K562 (cell line): ENCODE data around the gene SCARF2. TPM values are rescaled to one million over a fixed set of nuclear protein-coding genes. Genes with fewer than 3 reads are reported as not detected.

Experiments used
- polyA plus RNA-seq, 8 experiments: library from polyadenylated mRNA; depleted of rRNA in 4 of 8; stranded (reverse) in 5 of 8; unstranded in 3 of 8; fragments of >200 nt; fragmentation: Nextera tagmentation in 2 of 8; fragmentation: Illumina TruSeq in 1 of 8; extraction: Ambion mirVana in 2 of 8; extraction: Trizol in 1 of 8; gene quantifications; 2 replicates each; pipeline versions ENCODE4 v1.2.1 to v1.2.3, GENCODE V29; 2011 to 2014; ENCODE audit warnings: inconsistent platforms in 1 of 8, missing spikeins in 1 of 8
- small RNA-seq: library from RNA; depleted of rRNA; stranded (forward); fragments of <200 nt; gene quantifications from one replicate; pipeline ENCODE3, GENCODE V24; 2014
- total RNA-seq, 7 experiments: library from RNA; depleted of rRNA in 6 of 7; stranded (reverse); fragments of >200 nt in 6 of 7; fragmentation: Illumina TruSeq in 2 of 7; extraction: Trizol in 2 of 7; gene quantifications; 2 replicates each; pipeline versions ENCODE4 v1.2.1 to v1.2.3, GENCODE V29; 2011 to 2021; ENCODE audit warnings: low replicate concordance in 1 of 7

Gene SCARF2
- total and polyA plus RNA-seq, 9 of the 15 experiments (the other 6 are each of a cell fraction or from before 2014, with no cell fraction given): 0.06 to 0.32 (median 0.21) TPM; not detected in 5

Small RNA genes within 50 kb of the gene (small RNA-seq; reads per million reads assigned to genes)
- gene RF00019: not detected
- gene RN7SL812P: not detected
- gene RNU6-225P: not detected
- 0.15 reads per million for gene RNY1P9

Other genes with a start within 250 kb of the SCARF2 start
- gene RTN4R, start 169.5 kb downstream of the SCARF2 start, total RNA-seq (2014; rRNA removed): 1.5 and 2.3 TPM in 2 replicates
- not detected in 2 replicates for gene RTN4R, start 169.5 kb downstream of the SCARF2 start, total RNA-seq (2014; rRNA removed; fragmentation: Illumina TruSeq; extraction: Trizol)
- 0.41 and 0.43 TPM in 2 replicates for gene RTN4R, start 169.5 kb downstream of the SCARF2 start, total RNA-seq (2015; rRNA removed; fragmentation: Illumina TruSeq; extraction: Trizol)
- 2.8 and 3.0 TPM in 2 replicates for gene RTN4R, start 169.5 kb downstream of the SCARF2 start, total RNA-seq (2021)
- 1.3 and 4.4 TPM in 2 replicates for gene RTN4R, start 169.5 kb downstream of the SCARF2 start, polyA plus RNA-seq (2011; rRNA removed)
- 0.46 TPM in 1 of 2 replicates, not detected in the other for gene RTN4R, start 169.5 kb downstream of the SCARF2 start, polyA plus RNA-seq (2014; fragmentation: Illumina TruSeq; extraction: Trizol)
- under 1 TPM in 1 of 2 experiments, not detected in 1; 0.04 TPM for gene RTN4R, start 169.5 kb downstream of the SCARF2 start, polyA plus RNA-seq (2014; fragmentation: Nextera tagmentation; extraction: Ambion mirVana)
- gene RTN4R, start 169.5 kb downstream of the SCARF2 start, polyA plus RNA-seq (2014; rRNA removed): 1.2 and 2.3 TPM in 2 replicates
- 151 and 163 TPM in 2 replicates for gene DGCR6L, start 117.8 kb downstream of the SCARF2 start, total RNA-seq (2014; rRNA removed)
- gene DGCR6L, start 117.8 kb downstream of the SCARF2 start, total RNA-seq (2014; rRNA removed; fragmentation: Illumina TruSeq; extraction: Trizol): 14.1 and 20.0 TPM in 2 replicates
- 78.1 and 78.6 TPM in 2 replicates for gene DGCR6L, start 117.8 kb downstream of the SCARF2 start, total RNA-seq (2015; rRNA removed; fragmentation: Illumina TruSeq; extraction: Trizol)
- 95.3 and 101 TPM in 2 replicates for gene DGCR6L, start 117.8 kb downstream of the SCARF2 start, total RNA-seq (2021)
- gene DGCR6L, start 117.8 kb downstream of the SCARF2 start, polyA plus RNA-seq (2011; rRNA removed): 51.0 and 88.0 TPM in 2 replicates
- gene DGCR6L, start 117.8 kb downstream of the SCARF2 start, polyA plus RNA-seq (2014; fragmentation: Illumina TruSeq; extraction: Trizol): 40.4 and 66.5 TPM in 2 replicates
- 1 to 10 TPM; 3.6 to 8.1 TPM for gene DGCR6L, start 117.8 kb downstream of the SCARF2 start, polyA plus RNA-seq (2014; fragmentation: Nextera tagmentation; extraction: Ambion mirVana)
- 113 and 117 TPM in 2 replicates for gene DGCR6L, start 117.8 kb downstream of the SCARF2 start, polyA plus RNA-seq (2014; rRNA removed)
- gene ZNF74, start 43.7 kb downstream of the SCARF2 start, total RNA-seq (2014; rRNA removed): 49.2 and 56.7 TPM in 2 replicates
- gene ZNF74, start 43.7 kb downstream of the SCARF2 start, total RNA-seq (2014; rRNA removed; fragmentation: Illumina TruSeq; extraction: Trizol): 17.4 and 20.5 TPM in 2 replicates
- gene ZNF74, start 43.7 kb downstream of the SCARF2 start, total RNA-seq (2015; rRNA removed; fragmentation: Illumina TruSeq; extraction: Trizol): 31.5 and 32.5 TPM in 2 replicates
- gene ZNF74, start 43.7 kb downstream of the SCARF2 start, total RNA-seq (2021): 53.5 and 55.7 TPM in 2 replicates
- gene ZNF74, start 43.7 kb downstream of the SCARF2 start, polyA plus RNA-seq (2011; rRNA removed): 33.8 and 49.7 TPM in 2 replicates
- 22.8 and 24.5 TPM in 2 replicates for gene ZNF74, start 43.7 kb downstream of the SCARF2 start, polyA plus RNA-seq (2014; fragmentation: Illumina TruSeq; extraction: Trizol)
- gene ZNF74, start 43.7 kb downstream of the SCARF2 start, polyA plus RNA-seq (2014; fragmentation: Nextera tagmentation; extraction: Ambion mirVana): 1 to 10 TPM; 2.4 to 3.7 TPM
- 37.1 and 62.8 TPM in 2 replicates for gene ZNF74, start 43.7 kb downstream of the SCARF2 start, polyA plus RNA-seq (2014; rRNA removed)
- gene KLHL22, start 58.0 kb upstream of the SCARF2 start, total RNA-seq (2014; rRNA removed): 15.1 and 15.6 TPM in 2 replicates
- 13.5 and 15.3 TPM in 2 replicates for gene KLHL22, start 58.0 kb upstream of the SCARF2 start, total RNA-seq (2014; rRNA removed; fragmentation: Illumina TruSeq; extraction: Trizol)
- gene KLHL22, start 58.0 kb upstream of the SCARF2 start, total RNA-seq (2015; rRNA removed; fragmentation: Illumina TruSeq; extraction: Trizol): 15.2 and 15.7 TPM in 2 replicates
- gene KLHL22, start 58.0 kb upstream of the SCARF2 start, total RNA-seq (2021): 20.1 and 21.1 TPM in 2 replicates
- gene KLHL22, start 58.0 kb upstream of the SCARF2 start, polyA plus RNA-seq (2011; rRNA removed): 25.6 and 43.0 TPM in 2 replicates
- 15.4 and 16.5 TPM in 2 replicates for gene KLHL22, start 58.0 kb upstream of the SCARF2 start, polyA plus RNA-seq (2014; fragmentation: Illumina TruSeq; extraction: Trizol)
- 1 to 10 TPM; 1.3 to 1.8 TPM for gene KLHL22, start 58.0 kb upstream of the SCARF2 start, polyA plus RNA-seq (2014; fragmentation: Nextera tagmentation; extraction: Ambion mirVana)
- 15.8 and 18.6 TPM in 2 replicates for gene KLHL22, start 58.0 kb upstream of the SCARF2 start, polyA plus RNA-seq (2014; rRNA removed)
- 72.6 and 103 TPM in 2 replicates for gene MED15, start 69.8 kb upstream of the SCARF2 start, total RNA-seq (2014; rRNA removed)
- gene MED15, start 69.8 kb upstream of the SCARF2 start, total RNA-seq (2014; rRNA removed; fragmentation: Illumina TruSeq; extraction: Trizol): 26.1 and 26.4 TPM in 2 replicates
- gene MED15, start 69.8 kb upstream of the SCARF2 start, total RNA-seq (2015; rRNA removed; fragmentation: Illumina TruSeq; extraction: Trizol): 59.2 and 60.1 TPM in 2 replicates
- 264 and 271 TPM in 2 replicates for gene MED15, start 69.8 kb upstream of the SCARF2 start, total RNA-seq (2021)
- 40.4 and 111 TPM in 2 replicates for gene MED15, start 69.8 kb upstream of the SCARF2 start, polyA plus RNA-seq (2011; rRNA removed)
- gene MED15, start 69.8 kb upstream of the SCARF2 start, polyA plus RNA-seq (2014; fragmentation: Illumina TruSeq; extraction: Trizol): 76.0 and 122 TPM in 2 replicates
- gene MED15, start 69.8 kb upstream of the SCARF2 start, polyA plus RNA-seq (2014; fragmentation: Nextera tagmentation; extraction: Ambion mirVana): 1 to 10 TPM; 4.0 to 5.2 TPM
- 102 and 130 TPM in 2 replicates for gene MED15, start 69.8 kb upstream of the SCARF2 start, polyA plus RNA-seq (2014; rRNA removed)